GM13976 (cell line): ENCODE results near the gene TMEM233.

Experiments used
- DNase-seq: peaks from one replicate; pipeline ENCODE4 v3.0.0; 2012; ENCODE audit warnings: low spot score
- CTCF ChIP-seq: IDR thresholded peaks from 2 replicates; pipeline ENCODE4 v1.5.1; 2012; ENCODE audit warnings: borderline replicate concordance, mild to moderate bottlenecking; ENCODE audit not compliant: insufficient read depth; ENCODE audit errors: extremely low read depth, missing control alignments, control extremely low read depth
- in situ Hi-C: fragments of 300-500 bp; cut with MboI; formaldehyde crosslinking; loops from one replicate; pipeline ENCODE4 v1.12.0; 2022; ENCODE audit warnings: low sequenced_read_pairs, mixed read lengths, inconsistent platforms; ENCODE audit not compliant: unreplicated experiment

TMEM233 gene

GRCh38 chr12:119589097-119589496 is 4.5 kb upstream of the TMEM233 start:
- no peak for DNase-seq
- no peak for TF ChIP-seq CTCF
- in situ Hi-C loops = no loop called here

DNA sequence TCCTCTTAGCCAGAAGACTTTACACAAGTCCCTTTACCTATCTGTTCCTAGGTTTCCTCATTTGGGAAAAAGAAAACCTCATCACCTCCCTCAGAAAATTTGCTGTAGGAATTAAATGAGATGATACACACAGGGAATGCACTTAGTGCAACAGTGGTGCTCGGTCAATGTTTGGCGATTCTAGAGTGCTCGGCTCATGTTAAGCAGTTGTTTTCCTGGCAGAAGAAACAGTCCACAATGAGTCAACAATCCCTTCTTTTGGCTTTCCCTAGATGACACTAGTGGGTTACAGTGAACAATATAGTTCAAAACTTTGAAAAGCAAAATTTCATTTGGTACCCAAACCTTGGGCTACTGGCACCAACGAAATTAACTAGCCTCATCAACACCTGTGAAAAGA is 3.9 kb upstream of the TMEM233 start:
- TF ChIP-seq CTCF = no peak
- no peak for DNase-seq
- in situ Hi-C loops = no loop called here

DNA sequence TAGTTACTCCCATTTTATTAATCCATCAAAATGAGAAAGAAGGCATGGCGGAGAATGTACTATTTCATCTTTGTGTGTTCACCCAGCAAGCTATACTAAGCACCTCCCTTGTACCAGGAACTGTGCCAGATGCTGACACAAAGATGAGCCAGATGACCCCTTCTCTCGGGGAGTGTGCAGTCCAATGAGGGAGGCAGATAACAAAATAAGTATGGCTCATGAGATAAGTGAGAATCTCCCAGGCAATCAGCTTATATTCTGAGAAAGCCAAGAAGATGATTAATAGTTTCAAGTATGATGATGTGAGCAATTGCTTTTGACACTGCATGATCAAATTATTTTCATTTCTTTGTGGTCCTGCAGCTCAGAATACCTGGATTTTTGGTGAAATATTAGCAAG is 1.3 kb upstream of the TMEM233 start:
- in situ Hi-C loops = no loop called here
- TF ChIP-seq CTCF = no peak
- no peak for DNase-seq

DNA sequence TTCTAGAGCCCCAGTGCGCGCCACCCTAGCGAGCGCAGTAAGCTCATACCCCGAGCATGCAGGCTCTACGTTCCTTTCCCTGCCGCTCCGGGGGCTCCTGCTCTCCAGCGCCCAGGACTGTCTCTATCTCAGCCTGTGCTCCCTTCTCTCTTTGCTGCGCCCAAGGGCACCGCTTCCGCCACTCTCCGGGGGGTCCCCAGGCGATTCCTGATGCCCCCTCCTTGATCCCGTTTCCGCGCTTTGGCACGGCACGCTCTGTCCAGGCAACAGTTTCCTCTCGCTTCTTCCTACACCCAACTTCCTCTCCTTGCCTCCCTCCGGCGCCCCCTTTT is 791 bp downstream of the TMEM233 start:
- in situ Hi-C loops = no loop called here
- TF ChIP-seq CTCF = no peak
- DNase-seq = peak; percentile 24

DNA sequence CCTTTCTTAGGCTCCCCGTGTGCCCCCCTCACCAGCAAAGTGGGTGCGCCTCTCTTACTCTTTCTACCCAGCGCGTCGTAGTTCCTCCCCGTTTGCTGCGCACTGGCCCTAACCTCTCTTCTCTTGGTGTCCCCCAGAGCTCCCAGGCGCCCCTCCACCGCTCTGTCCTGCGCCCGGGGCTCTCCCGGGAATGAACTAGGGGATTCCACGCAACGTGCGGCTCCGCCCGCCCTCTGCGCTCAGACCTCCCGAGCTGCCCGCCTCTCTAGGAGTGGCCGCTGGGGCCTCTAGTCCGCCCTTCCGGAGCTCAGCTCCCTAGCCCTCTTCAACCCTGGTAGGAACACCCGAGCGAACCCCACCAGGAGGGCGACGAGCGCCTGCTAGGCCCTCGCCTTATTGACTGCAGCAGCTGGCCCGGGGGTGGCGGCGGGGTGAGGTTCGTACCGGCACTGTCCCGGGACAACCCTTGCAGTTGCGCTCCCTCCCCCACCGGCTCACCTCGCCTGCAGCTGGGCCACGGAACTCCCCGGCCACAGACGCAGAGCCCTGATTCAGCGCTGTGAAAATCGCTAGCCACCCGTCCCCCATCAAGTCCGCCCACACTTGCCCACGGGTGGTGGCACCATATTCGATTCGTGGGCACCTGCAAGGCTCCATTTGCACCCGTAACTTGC is 1.3 kb downstream of the TMEM233 start:
- in situ Hi-C loops = no loop called here
- TF ChIP-seq CTCF = no peak
- DNase-seq = peak; percentile 34

DNA sequence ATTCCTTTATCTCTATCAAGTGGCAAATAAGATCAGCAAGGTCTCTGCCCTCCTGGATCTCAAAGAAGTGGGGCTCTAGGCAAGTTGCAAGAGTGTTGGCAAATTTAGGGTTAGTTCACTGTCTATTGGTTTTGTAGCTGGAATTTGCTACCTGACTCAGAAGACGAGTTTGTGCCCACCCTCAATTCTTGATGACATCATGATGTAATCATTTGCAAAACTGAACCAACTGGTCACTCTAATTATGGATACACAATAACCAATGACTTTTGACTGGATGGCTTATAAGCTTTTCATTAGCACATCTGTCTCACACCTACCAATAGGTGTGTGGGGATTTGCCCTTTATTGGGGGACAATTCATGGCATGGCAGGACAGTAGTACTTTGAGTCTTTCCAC is 4.6 kb downstream of the TMEM233 start:
- no peak for TF ChIP-seq CTCF
- no peak for DNase-seq
- in situ Hi-C loops = no loop called here
